IPS-18c (cell line): ENCODE data around the gene USP36.

ENCODE experiments used
- H3K4me3 ChIP-seq: 2 replicates; pipeline ENCODE4 v1.7.0; 2013; ENCODE audit warnings: low read depth, mild to moderate bottlenecking, low read length, moderate library complexity; ENCODE audit not compliant: insufficient read depth
- H3K9me3 ChIP-seq: one replicate; pipeline ENCODE4 v1.6.1; 2013; ENCODE audit warnings: mild to moderate bottlenecking, low read length, moderate library complexity; ENCODE audit not compliant: control insufficient read depth, insufficient read depth

The USP36 gene

DNA sequence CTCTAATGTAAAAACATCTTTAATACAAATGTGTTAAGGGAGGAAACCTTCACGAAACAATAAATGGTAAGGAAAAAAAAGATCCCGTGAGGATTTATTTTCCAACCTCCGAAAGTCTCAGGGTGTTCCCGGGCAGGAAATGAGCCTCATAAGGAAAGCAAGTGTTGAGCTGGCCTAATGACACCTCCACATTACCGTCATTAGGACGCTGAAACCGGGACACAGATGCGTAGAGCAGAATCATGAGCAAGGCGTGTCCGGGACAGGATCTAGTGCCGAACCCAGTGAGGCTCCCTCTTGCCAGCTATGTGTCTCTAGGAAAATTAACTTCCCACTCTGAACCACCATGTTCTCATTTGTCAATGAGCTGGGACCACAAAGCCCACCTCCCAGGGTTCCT lies 35.8 kb downstream of the USP36 start:
- no peak overlapping the region for H3K4me3 ChIP-seq
- no peaks in the 10 kb centered on the region for H3K9me3 ChIP-seq

DNA sequence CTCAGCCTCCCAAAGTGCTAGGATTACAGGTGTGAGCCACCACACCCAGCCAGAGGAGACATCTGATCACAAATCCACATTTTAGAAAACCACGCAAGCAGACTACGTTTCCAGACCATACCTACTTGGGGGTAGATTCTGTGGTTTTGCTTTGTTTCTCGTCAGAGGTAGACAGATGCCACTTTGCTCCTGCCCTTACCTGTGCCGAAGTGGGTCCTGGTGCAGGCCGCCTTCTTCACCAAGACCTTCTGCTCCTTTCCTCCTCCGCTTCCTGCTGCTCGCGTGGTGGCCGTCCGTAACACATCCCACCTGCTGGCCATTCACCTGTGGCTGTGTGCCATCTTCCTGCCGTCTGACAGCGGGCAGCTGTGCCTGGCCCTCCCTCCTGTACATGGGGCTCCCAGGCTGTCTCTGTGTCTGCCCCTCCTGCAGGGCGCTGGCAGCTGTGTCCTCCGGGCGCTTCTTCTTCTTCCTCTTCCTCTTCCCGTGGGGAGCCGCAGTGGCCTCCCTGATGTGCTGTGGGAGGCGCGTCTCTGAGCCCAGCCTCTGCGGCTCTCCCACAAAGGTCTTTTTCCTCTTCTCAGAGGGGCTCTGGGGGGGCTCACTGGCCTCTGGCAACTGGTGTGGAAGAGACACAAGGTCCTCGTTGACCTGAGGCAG lies 37.3 kb downstream of the USP36 start:
- H3K4me3 ChIP-seq, result no peak overlapping the region
- no peaks in the 10 kb centered on the region for H3K9me3 ChIP-seq

GRCh38 chr17:78802459-78802858 lies 38.2 kb downstream of the USP36 start:
- Histone ChIP-seq H3K9me3 (no peaks in the 10 kb centered on the region), H3K4me3 (no peak overlapping the region)

GRCh38 chr17:78802008-78802407 lies 38.6 kb downstream of the USP36 start:
- Histone ChIP-seq H3K9me3 (no peaks in the 10 kb centered on the region), H3K4me3 (no peak overlapping the region)

GRCh38 chr17:78800132-78800931 lies 40.3 kb downstream of the USP36 start:
- Histone ChIP-seq H3K4me3 (no peak overlapping the region), H3K9me3 (no peaks in the 10 kb centered on the region)

DNA sequence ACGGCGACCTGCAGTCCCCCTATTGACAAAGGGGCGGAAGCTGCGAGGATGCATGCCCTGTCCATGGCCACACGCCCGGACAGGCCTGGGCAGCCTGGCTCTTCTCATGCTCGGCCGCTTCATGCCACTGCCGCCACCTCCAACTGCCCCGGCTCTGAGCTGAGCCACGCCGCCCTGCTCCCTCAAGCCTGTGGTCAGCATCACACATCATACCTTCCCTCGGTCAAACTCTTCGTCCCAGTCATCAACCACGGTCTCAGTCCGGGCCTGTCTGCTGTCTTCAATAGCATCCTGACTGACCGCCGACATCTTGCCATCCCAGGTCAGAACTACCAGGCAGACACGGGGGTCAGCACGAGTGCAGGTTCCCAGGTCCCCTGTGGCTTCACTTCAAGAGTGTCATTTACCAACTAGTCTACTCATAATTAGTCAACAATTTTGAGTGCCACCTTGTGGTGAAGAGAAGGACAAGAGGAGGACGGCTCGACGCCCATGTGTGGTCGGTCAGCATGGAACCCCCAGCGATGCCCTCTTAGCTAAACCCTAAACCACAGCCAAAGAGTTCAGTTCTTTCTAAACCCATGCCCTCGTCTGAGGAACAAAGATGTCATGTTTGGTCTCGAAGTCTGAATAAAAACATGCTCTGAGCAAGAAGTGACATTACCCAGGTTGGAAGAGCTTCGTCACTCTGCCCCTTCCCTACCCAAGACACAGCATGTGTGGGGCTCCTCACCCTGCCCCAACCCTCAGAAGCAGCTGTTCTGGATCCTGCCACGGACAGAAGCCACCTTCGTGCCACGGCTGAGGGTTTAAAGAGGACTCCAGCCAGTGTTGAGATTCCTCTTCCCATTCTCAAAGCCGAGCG lies 41.7 kb downstream of the USP36 start:
- H3K9me3 ChIP-seq, result peaks cover 2% of the 10 kb centered on the region
- H3K4me3 ChIP-seq, result no peak overlapping the region

- no peak overlapping the region for H3K4me3 ChIP-seq
- H3K9me3 ChIP-seq, result peaks cover 2% of the 10 kb centered on the region
Measured at GRCh38 chr17:78797691-78798585, 42.7 kb downstream of the USP36 start.

DNA sequence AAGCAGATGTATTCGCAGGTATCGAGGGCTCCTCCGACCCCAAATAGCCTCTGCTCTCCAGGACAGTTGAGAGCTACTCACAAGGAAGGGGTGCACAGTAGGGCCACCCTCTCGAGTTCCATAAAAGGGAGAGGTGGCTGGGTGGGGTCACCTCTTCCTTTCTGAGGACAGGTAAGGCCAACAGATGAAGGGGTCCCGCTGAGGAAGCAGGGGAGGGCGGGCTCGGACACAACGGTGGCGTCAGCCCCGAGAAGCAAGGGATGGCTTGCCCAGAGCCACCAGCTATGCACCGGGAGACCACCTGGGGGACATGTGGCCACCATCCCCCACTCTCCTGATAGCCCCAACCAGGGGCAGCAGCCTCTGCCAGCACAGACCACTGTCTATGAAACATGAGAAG lies 43.4 kb downstream of the USP36 start:
- Histone ChIP-seq H3K4me3 (no peak overlapping the region), H3K9me3 (peaks cover 2% of the 10 kb centered on the region)

GRCh38 chr17:78796517-78796900 lies 44.1 kb downstream of the USP36 start:
- no peak overlapping the region for H3K4me3 ChIP-seq
- H3K9me3 ChIP-seq, result peaks cover 2% of the 10 kb centered on the region

DNA sequence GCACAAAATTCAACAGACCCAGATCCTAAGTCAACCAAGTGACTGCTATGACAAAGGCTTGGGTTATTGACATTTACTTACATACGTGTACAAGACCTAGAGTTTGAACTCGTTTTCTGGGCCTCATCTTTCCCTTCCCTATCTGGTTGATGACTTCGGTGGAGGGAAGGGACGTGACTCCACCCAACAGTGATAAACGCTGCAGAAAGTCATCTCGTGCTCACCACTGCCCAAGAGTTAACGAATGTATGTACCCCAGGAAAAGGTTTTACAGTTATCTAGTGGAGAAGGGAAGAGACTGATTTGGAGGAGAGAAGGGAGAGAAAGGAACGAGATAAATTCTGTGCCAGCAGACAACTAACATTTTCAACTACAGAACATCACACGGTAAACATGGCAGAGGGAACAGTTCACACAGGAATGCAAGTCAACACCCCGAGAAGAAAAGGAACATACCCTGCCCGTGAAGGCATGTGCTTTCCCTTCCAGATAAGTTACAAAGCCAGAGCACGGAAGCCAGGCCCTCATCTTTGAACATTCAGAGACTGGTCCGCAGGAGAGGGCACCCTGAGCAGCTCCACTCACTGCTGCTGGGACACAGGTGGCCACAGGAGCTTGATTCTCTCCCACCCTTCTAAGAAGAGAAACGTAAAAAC lies 44.6 kb downstream of the USP36 start:
- no peak overlapping the region for H3K4me3 ChIP-seq
- peaks cover 2% of the 10 kb centered on the region for H3K9me3 ChIP-seq

DNA sequence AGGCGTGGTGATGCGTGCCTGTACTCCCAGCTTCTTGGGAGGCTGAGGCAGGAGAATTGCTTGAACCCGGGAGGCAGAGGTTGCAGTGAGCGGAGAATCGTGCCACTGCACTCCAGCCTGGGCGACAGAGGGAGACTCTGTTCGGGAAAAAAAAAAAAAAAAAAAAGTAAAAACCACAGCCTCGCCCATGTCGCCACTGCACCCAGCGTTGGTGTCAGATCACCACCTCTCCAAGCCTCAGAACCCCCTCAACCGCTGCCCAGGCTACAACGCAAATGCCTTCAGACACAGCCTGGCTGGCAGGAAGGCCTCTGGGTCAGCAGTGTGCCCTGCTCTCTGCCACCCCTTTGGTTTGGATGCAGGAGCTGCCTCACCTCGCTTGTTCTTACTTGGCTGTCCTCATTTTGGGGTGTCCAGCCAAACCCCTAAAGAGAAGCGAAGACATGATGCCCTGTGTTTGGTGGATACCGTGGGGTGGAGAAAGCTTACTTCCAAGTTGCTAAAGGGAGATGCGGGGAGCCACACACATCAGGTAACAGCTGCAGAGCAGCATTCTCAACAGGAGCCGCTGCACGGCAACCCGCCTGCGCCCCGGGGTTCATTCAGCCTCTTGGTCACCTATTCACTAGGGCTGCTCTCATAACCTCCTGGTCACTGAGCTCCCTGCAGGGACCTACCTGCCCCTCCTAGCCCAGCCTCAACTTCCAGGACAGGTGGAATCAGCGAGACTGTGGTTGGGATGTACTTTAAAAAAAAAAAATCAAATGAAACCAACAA lies 45.6 kb downstream of the USP36 start:
- H3K4me3 ChIP-seq, result no peak overlapping the region

GRCh38 chr17:78794399-78794798 lies 46.2 kb downstream of the USP36 start:
- Histone ChIP-seq H3K4me3 (no peak overlapping the region), H3K9me3 (peaks cover 2% of the 10 kb centered on the region)

More for the DNA sequence above, 45.6 kb downstream of the USP36 start:
- peaks cover 2% of the 10 kb centered on the region for H3K9me3 ChIP-seq

GRCh38 chr17:78793968-78794367 lies 46.6 kb downstream of the USP36 start:
- Histone ChIP-seq H3K9me3 (peaks cover 2% of the 10 kb centered on the region), H3K4me3 (no peak overlapping the region)

DNA sequence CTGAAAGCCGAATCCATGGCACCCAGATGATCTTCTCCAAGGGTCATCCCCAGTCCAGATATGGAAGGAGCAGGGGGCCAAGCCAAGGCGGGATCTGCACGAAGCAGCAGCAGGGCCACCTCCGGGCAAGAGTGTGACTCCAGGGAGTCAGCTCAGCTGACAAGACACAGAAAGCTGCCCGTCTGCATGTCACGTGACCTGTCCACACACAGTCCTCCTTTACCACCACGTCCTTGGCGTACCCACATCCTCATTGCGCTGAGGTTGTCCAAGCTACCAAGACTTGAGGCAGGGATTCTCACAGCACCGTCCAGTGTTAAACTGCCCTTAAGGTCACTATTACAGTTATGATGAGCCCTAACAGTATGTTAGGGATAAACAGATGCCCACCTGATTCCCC lies 47.2 kb downstream of the USP36 start:
- no peak overlapping the region for H3K4me3 ChIP-seq
- peaks cover 2% of the 10 kb centered on the region for H3K9me3 ChIP-seq

DNA sequence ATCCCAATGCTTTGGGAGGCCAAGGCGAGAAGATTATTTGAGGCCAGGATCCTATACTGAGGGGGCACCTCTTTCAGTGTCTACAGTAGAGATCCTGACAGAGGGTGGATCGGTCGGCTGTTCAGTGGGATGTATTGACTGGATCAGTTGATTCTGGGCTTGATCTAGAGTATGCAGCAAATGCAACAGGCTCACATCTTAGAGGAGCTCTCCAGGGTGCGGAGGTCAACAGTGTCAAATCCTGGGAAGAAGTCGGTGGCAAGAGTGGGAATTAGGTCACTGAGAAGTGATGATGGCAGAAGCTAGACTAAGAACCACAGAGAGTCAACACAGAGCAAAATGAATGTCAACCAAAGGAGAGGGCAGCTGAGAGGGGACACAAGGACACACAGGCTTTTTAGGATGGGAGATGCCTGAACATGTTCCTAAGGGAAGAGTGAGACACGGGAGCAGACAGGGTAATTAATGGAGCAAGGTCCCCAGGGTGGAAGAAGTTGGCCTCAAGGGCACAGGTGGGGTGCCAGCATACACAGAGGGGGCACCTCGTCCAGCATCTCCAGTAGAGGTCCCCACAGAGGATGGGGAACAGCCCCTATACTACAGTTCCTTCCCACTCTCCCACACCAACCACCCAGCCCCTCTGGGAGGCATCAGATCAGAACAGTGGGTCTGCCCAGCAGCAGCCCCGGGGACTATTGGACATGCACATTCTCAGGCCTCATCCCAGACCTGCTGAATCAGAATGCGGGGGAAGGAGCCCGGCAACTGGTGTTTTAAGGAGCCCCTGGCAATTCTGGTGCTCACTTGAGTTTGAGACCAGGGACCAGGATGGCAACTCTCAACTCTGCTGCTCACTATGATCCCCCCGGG lies 48.5 kb downstream of the USP36 start:
- H3K9me3 ChIP-seq, result peaks cover 2% of the 10 kb centered on the region
- no peak overlapping the region for H3K4me3 ChIP-seq
